Keratinocyte (primary cell): Measurements from ENCODE around the gene LMAN1.

Source experiments
- CTCF ChIP-seq, 3 experiments: IDR thresholded peaks in 1 of 3; conservative IDR thresholded peaks in 1 of 3; optimal IDR thresholded peaks in 1 of 3; 2 replicates in 2 of 3; 3 replicates in 1 of 3; pipeline versions ENCODE3 to v1.5.1; 2011; ENCODE audit warnings: low read length in 3 of 3, mild to moderate bottlenecking in 3 of 3, moderate library complexity in 2 of 3, control low read depth in 1 of 3, inconsistent platforms in 1 of 3; ENCODE audit not compliant: insufficient read depth in 2 of 3; ENCODE audit errors: extremely low read depth in 1 of 3
- EZH2 ChIP-seq: IDR thresholded peaks from one replicate; pipeline ENCODE4 v1.6.1; 2012; ENCODE audit warnings: inconsistent platforms, mild to moderate bottlenecking, low read length, moderate library complexity

- TF ChIP-seq EZH2 (no peak), CTCF (optimal IDR thresholded peaks at IDR 0.05 in 1 of 3, IDR thresholded peaks at IDR 0.05 in 1 of 3, conservative IDR thresholded peaks at IDR 0.05 in 1 of 3; ENCODE audit: extremely low read depth in 1 of 3, insufficient read depth in 2 of 3, low read length in 3 of 3) (no peak)
Measured at GRCh38 chr18:59305295-59305694, 53.8 kb downstream of the LMAN1 start.
